ENCODE results near the gene FAM83C.

FAM83C gene

GRCh38 chr20:35291654-35292503, at the start of gene FAM83C:
Gene FAM83C, minus strand, starts transcription at chr20:35292425. Its CDS starts 121 bp downstream, at chr20:35292304.
- ATAC-seq (ENCODE audit: low read depth) (no peak), DNase-seq (ENCODE audit: low spot score) (no peak)
- Histone ChIP-seq H3K27ac (ENCODE audit: poor library complexity, severe bottlenecking) (no peak within 1 kb of the TSS), H3K36me3 (ENCODE audit: low read depth) (no peaks in the 10 kb centered on the region), H3K4me1 (ENCODE audit: insufficient read depth, poor library complexity, severe bottlenecking) (no peaks in the 10 kb centered on the region), H3K4me3 (ENCODE audit: severe bottlenecking) (no peak within 1 kb of the TSS), H3K27me3 (ENCODE audit: insufficient read depth, poor library complexity, severe bottlenecking) (no peaks in the 10 kb centered on the region), H3K9me3 (ENCODE audit: severe bottlenecking) (no peaks in the 10 kb centered on the region)
- no peak for TF ChIP-seq CTCF (IDR thresholded peaks at IDR 0.05; ENCODE audit: poor library complexity, severe bottlenecking)

- Histone ChIP-seq H3K36me3 (ENCODE audit: low read depth) (peaks cover 44% of the 10 kb centered on the region), H3K27ac (ENCODE audit: poor library complexity, severe bottlenecking) (peak overlapping the region; percentile 72), H3K27me3 (ENCODE audit: insufficient read depth, poor library complexity, severe bottlenecking) (no peaks in the 10 kb centered on the region), H3K4me1 (ENCODE audit: insufficient read depth, poor library complexity, severe bottlenecking) (peaks cover 37% of the 10 kb centered on the region), H3K4me3 (ENCODE audit: severe bottlenecking) (no peak overlapping the region), H3K9me3 (ENCODE audit: severe bottlenecking) (no peaks in the 10 kb centered on the region)
- no peak for TF ChIP-seq CTCF (IDR thresholded peaks at IDR 0.05; ENCODE audit: poor library complexity, severe bottlenecking)
- no peak for DNase-seq (ENCODE audit: low spot score)
- no peak for ATAC-seq (ENCODE audit: low read depth)
These were observed 49.3 kb upstream of the FAM83C start for GRCh38 chr20:35341366-35342028.

GRCh38 chr20:35340436-35340835, 48.2 kb upstream of the FAM83C start:
- H3K27ac ChIP-seq (ENCODE audit: poor library complexity, severe bottlenecking), result peak overlapping the region; percentile 72
- H3K27me3 ChIP-seq (ENCODE audit: insufficient read depth, poor library complexity, severe bottlenecking), result no peaks in the 10 kb centered on the region
- no peak for TF ChIP-seq CTCF (IDR thresholded peaks at IDR 0.05; ENCODE audit: poor library complexity, severe bottlenecking)
- ATAC-seq (ENCODE audit: low read depth), result no peak
- H3K4me3 ChIP-seq (ENCODE audit: severe bottlenecking), result no peak overlapping the region
- H3K36me3 ChIP-seq (ENCODE audit: low read depth), result peaks cover 33% of the 10 kb centered on the region
- no peaks in the 10 kb centered on the region for H3K9me3 ChIP-seq (ENCODE audit: severe bottlenecking)
- DNase-seq (ENCODE audit: low spot score), result no peak
- H3K4me1 ChIP-seq (ENCODE audit: insufficient read depth, poor library complexity, severe bottlenecking), result peaks cover 37% of the 10 kb centered on the region

GRCh38 chr20:35339636-35340035, 47.4 kb upstream of the FAM83C start:
- Histone ChIP-seq H3K36me3 (ENCODE audit: low read depth) (peaks cover 32% of the 10 kb centered on the region), H3K4me1 (ENCODE audit: insufficient read depth, poor library complexity, severe bottlenecking) (peaks cover 34% of the 10 kb centered on the region), H3K27ac (ENCODE audit: poor library complexity, severe bottlenecking) (peak overlapping the region; percentile 72), H3K4me3 (ENCODE audit: severe bottlenecking) (no peak overlapping the region), H3K9me3 (ENCODE audit: severe bottlenecking) (no peaks in the 10 kb centered on the region), H3K27me3 (ENCODE audit: insufficient read depth, poor library complexity, severe bottlenecking) (no peaks in the 10 kb centered on the region)
- no peak for TF ChIP-seq CTCF (IDR thresholded peaks at IDR 0.05; ENCODE audit: poor library complexity, severe bottlenecking)
- no peak for ATAC-seq (ENCODE audit: low read depth)
- DNase-seq (ENCODE audit: low spot score), result no peak

All from RWPE2 (cell line).